Tibial artery (tissue), 4 donors: ENCODE data around the gene NFATC3.

Experiments used
- DNase-seq, 2 donors: peaks; one replicate each; pipeline ENCODE4 v3.0.0-alpha.2; 2019
- H3K27ac ChIP-seq, 2 donors: fragments of 200-600 bp; sonication (generic) in 1 of 2; 1 replicate in 1 of 2; 2 replicates in 1 of 2; pipeline ENCODE4 v1.5.1; 2018 to 2019; ENCODE audit warnings: mild to moderate bottlenecking in 1 of 2
- H3K27me3 ChIP-seq, 2 donors: fragments of 200-600 bp; sonication (generic) in 1 of 2; one replicate each; pipeline versions ENCODE4 v1.5.1 to v1.6.0; 2016 to 2019
- H3K36me3 ChIP-seq, 3 donors: fragments of 200-600 bp; sonication (generic) in 2 of 3; one replicate each; pipeline ENCODE4 v1.5.1; 2016 to 2019; ENCODE audit warnings: mild to moderate bottlenecking in 2 of 3
- H3K4me1 ChIP-seq, 4 donors: fragments of 200-600 bp; sonication (generic) in 2 of 4; 1 replicate in 3 of 4; 2 replicates in 1 of 4; pipeline ENCODE4 v1.5.1; 2016 to 2019
- H3K4me3 ChIP-seq, 2 donors: fragments of 200-600 bp; sonication (generic) in 1 of 2; 1 replicate in 1 of 2; 2 replicates in 1 of 2; pipeline ENCODE4 v1.5.1; 2018 to 2019; ENCODE audit warnings: mild to moderate bottlenecking in 2 of 2
- H3K9me3 ChIP-seq, 3 donors: fragments of 200-600 bp; sonication (generic) in 1 of 3; one replicate each; pipeline ENCODE4 v1.5.1; 2016 to 2019
- intact Hi-C: fragments of 100-400 bp; cut with DNase I; formaldehyde crosslinking; loops from one replicate; pipeline ENCODE4 v1.15.0; 2023; ENCODE audit warnings: low total_unique reads
- TF ChIP-seq, protein P1 (sequence below), 2 experiments: fragments of 200-600 bp in 1 of 2; fragments of 450-650 bp in 1 of 2; IDR thresholded peaks; one replicate each; pipeline ENCODE4 v1.5.1; 2017 to 2019; ENCODE audit warnings: antibody characterized with exemption in 2 of 2, mild to moderate bottlenecking in 1 of 2, moderate library complexity in 1 of 2

NFATC3 gene

DNA sequence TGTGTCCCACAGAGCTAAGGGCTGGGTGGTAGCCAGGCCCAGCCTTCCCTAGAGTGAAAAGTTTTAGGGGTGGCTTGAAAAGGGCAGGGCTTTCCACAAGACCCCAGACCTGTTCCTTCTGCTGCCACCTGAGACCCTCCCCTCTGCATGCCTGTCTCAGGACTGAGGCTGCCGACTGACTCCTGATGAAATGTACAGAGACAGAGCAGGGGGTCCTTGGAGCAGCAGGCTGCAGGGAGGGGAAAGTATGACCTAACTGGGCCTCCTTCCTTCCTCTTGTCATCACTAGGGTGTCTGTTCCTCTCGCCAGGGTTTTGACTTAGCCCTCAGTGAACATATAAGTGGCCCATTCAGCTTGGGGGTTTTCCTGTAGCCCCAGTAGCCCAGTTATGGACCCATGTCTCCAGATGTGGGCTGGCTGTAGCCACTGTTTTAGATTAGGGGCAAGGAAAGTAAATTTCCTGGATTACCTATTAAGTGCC lies 14.9 kb upstream of the NFATC3 start:
- DNase-seq: no peak
- no peaks in the 10 kb centered on the region for H3K27me3 ChIP-seq
- H3K36me3 ChIP-seq: peaks cover 26 to 75% (median 53%) of the 10 kb centered on the region in 3 donors
- no peaks in the 10 kb centered on the region for H3K9me3 ChIP-seq
- H3K4me1 ChIP-seq: peaks cover 0 to 10% (median 1%) of the 10 kb centered on the region in 4 donors
- TF ChIP-seq, protein P1, sequence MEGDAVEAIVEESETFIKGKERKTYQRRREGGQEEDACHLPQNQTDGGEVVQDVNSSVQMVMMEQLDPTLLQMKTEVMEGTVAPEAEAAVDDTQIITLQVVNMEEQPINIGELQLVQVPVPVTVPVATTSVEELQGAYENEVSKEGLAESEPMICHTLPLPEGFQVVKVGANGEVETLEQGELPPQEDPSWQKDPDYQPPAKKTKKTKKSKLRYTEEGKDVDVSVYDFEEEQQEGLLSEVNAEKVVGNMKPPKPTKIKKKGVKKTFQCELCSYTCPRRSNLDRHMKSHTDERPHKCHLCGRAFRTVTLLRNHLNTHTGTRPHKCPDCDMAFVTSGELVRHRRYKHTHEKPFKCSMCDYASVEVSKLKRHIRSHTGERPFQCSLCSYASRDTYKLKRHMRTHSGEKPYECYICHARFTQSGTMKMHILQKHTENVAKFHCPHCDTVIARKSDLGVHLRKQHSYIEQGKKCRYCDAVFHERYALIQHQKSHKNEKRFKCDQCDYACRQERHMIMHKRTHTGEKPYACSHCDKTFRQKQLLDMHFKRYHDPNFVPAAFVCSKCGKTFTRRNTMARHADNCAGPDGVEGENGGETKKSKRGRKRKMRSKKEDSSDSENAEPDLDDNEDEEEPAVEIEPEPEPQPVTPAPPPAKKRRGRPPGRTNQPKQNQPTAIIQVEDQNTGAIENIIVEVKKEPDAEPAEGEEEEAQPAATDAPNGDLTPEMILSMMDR (IDR thresholded peaks at IDR 0.05): no peak
- intact Hi-C loops: no loop called here
- no peak overlapping the region for H3K4me3 ChIP-seq
- H3K27ac ChIP-seq: no peak overlapping the region

DNA sequence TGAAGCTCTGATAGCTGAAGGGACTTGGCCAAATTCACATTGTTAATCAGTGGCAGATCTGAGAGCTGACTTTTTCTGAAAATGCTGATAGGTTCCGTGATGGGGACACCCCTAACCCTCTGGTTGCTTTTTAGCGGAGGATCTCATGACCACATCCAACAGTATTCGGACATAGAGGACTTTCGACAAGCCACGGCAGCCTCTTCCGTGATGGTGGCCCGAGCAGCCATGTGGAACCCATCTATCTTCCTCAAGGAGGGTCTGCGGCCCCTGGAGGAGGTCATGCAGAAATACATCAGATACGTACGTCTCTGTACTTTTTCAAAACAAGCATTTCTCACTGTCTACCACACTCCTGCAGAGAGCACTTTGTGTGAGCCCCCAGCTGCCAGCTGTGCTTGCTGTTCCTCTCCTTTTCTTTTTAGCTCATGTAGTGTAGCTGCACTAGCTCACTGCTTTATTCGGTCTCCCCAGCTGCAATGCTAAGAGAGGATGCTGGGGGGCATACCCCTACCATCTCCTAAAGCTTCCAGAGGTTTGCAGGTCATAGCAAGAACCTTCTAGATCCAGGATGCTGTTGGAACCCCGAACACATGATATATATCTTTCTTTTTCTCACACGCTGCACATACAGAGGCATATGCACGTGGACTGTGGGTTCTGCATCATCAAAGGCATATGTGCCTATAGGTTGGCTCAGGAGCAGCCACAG lies 14.2 kb upstream of the NFATC3 start:
- intact Hi-C loops: no loop called here
- no peaks in the 10 kb centered on the region for H3K9me3 ChIP-seq
- H3K4me1 ChIP-seq: peaks cover 0 to 3% (median 0%) of the 10 kb centered on the region in 4 donors
- peaks cover 33 to 80% (median 60%) of the 10 kb centered on the region in 3 donors for H3K36me3 ChIP-seq
- no peak overlapping the region for H3K4me3 ChIP-seq
- no peaks in the 10 kb centered on the region for H3K27me3 ChIP-seq
- no peak overlapping the region for H3K27ac ChIP-seq
- no peak for DNase-seq
- TF ChIP-seq, protein P1 (IDR thresholded peaks at IDR 0.05): no peak

DNA sequence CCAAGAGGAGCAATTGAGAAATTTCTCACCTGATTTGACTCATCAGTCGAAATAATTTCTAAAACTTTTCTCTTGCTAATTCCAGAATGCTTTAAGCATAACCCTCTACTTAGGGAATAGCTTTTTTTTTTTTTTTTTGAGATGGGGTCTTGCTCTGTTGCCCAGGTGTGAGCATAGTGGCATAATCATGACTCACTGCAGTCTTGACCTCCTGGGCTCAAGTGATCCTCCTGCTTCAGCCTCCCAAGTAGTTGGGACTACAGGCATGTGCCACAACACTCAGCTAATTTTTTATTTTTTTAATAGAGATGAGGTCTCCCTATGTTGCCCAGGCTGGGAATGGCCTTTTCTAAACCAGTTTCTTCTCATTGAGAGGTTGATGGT lies 13.7 kb upstream of the NFATC3 start:
- Histone ChIP-seq H3K4me3 (no peak overlapping the region), H3K27me3 (no peaks in the 10 kb centered on the region), H3K9me3 (no peaks in the 10 kb centered on the region), H3K36me3 (peaks cover 35 to 80% (median 66%) of the 10 kb centered on the region in 3 donors), H3K4me1 (no peaks in the 10 kb centered on the region), H3K27ac (no peak overlapping the region)
- DNase-seq: no peak
- TF ChIP-seq, protein P1 (IDR thresholded peaks at IDR 0.05): no peak
- intact Hi-C loops: no loop called here

DNA sequence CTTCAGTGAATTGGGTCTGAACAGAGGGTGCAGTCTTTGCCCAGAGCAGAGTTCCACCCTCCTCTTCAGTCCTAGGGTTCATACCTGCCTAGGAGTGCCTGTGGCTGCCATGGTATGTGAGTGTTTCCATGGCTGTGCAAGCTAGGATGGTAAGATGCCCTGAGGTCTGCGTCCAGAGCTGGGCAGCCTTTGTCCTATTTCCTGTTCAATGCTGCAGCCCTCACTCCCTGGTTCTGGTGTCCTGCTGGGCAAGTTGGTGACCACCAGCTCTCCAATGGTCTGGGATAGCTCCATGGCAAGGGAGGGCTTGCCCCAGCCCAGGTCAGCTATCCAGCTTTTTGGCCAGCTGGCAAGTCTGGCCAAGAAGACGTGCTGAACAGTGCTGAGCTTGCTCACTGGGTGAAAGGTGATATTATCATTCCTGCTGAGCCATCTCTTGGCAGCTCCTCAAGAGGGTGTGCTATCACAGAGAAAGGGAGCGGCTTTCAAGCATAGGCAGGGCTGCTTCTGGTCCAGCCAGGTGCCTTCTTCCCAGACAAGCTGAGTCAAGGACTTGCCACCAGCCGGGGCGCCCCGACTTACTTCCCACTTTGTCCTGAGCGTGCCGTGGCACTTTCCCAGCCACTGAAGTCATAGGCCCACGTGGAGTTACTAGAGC lies 13.0 kb upstream of the NFATC3 start:
- no peak overlapping the region for H3K27ac ChIP-seq
- H3K36me3 ChIP-seq: peaks cover 38 to 83% (median 67%) of the 10 kb centered on the region in 3 donors
- H3K4me3 ChIP-seq: no peak overlapping the region
- TF ChIP-seq, protein P1 (IDR thresholded peaks at IDR 0.05): no peak
- H3K4me1 ChIP-seq: no peaks in the 10 kb centered on the region
- no peaks in the 10 kb centered on the region for H3K9me3 ChIP-seq
- DNase-seq: no peak
- H3K27me3 ChIP-seq: no peaks in the 10 kb centered on the region
- intact Hi-C loops: no loop called here

DNA sequence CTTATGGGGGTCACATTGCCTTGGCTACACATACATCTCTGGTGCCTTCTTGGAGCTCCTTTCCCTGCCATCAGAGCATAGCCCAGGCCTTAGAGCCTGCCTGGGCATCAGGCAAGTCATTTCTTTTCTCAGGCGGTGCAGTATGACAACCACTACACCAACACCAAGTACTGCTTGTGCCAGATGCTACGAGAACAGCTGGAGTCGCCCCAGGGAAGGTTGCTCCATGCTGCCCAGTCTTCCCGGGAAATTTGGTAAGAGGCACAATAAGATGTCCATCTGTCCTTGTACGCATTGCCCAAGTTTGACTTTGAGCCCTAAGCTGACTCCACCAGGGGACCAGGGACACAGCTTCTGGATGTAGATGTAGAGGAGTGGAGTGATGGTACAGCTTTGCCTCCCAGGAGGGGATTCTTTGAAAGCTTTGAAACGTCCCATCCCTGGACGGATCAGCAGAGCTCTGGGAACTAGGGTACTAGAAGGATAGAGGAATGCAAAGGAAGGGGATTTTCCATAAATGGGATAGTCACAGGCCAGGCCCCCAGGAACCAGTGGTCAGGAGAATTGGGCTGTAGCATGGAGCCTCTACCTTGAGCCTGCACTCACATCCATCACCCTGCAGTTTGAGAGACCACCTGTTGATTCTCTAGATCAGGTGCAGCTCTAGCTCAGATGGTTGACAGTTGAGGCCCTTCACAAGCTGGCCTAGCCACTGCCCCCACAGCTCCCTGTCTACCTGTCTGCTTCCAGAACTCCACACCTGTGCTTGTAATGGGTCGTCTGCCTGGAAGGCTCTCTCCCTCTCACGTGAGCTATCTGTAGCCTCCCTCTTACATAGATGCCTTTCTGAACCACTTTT lies 11.0 kb upstream of the NFATC3 start:
- intact Hi-C loops: no loop called here
- no peak for DNase-seq
- H3K36me3 ChIP-seq: peaks cover 39 to 97% (median 58%) of the 10 kb centered on the region in 3 donors
- H3K4me3 ChIP-seq: no peak overlapping the region
- H3K27me3 ChIP-seq: no peaks in the 10 kb centered on the region
- TF ChIP-seq, protein P1 (IDR thresholded peaks at IDR 0.05): no peak
- no peaks in the 10 kb centered on the region for H3K4me1 ChIP-seq
- no peak overlapping the region for H3K27ac ChIP-seq
- no peaks in the 10 kb centered on the region for H3K9me3 ChIP-seq
